NCI-H1436 treated with DMSO at 0.1 percent for 48 hours (cell line): ENCODE data around the gene MTHFSD.

ENCODE experiments used
- DNase-seq: peaks from one replicate; lab custom pipeline; 2025; lab: John Stamatoyannopoulos, UW

MTHFSD gene

GRCh38 chr16:86490859-86491639 is 64.0 kb downstream of the MTHFSD start:
- no peak for DNase-seq

- no peak for DNase-seq
Observed at GRCh38 chr16:86485746-86486145, 69.3 kb downstream of the MTHFSD start.

- DNase-seq: no peak
Observed at GRCh38 chr16:86484240-86484639, 70.8 kb downstream of the MTHFSD start.

- no peak for DNase-seq
Observed at GRCh38 chr16:86481607-86482006, 73.4 kb downstream of the MTHFSD start.

GRCh38 chr16:86480444-86480843 is 74.6 kb downstream of the MTHFSD start:
- no peak for DNase-seq
